ENCODE data around the gene YKT6.

Gene YKT6

DNA sequence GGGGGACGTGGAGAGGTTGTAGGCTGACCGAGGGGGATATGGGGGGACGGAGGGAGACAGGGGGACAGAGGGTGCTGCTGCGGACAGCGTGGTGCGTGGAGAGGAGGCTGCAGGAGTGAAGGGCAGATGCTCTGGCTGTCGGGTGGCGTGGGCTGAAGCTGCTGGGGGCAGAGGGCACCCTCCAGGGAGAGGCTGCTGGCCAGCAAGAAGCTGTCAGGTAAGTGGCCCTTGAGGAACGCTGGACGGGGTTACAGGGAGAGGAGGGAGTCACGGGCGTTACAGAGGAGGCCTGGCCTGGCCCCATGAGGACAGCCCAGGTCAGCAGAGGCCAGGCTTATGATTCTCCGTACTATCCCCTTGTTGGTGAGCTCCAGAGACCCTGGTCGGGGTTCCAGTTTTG is 27.1 kb downstream of the YKT6 start:
- no peak overlapping the region for H3K27ac ChIP-seq
- TF ChIP-seq ZFX (IDR thresholded peaks at IDR 0.05) (no peak), CTCF (conservative IDR thresholded peaks at IDR 0.05) (no peak)

DNA sequence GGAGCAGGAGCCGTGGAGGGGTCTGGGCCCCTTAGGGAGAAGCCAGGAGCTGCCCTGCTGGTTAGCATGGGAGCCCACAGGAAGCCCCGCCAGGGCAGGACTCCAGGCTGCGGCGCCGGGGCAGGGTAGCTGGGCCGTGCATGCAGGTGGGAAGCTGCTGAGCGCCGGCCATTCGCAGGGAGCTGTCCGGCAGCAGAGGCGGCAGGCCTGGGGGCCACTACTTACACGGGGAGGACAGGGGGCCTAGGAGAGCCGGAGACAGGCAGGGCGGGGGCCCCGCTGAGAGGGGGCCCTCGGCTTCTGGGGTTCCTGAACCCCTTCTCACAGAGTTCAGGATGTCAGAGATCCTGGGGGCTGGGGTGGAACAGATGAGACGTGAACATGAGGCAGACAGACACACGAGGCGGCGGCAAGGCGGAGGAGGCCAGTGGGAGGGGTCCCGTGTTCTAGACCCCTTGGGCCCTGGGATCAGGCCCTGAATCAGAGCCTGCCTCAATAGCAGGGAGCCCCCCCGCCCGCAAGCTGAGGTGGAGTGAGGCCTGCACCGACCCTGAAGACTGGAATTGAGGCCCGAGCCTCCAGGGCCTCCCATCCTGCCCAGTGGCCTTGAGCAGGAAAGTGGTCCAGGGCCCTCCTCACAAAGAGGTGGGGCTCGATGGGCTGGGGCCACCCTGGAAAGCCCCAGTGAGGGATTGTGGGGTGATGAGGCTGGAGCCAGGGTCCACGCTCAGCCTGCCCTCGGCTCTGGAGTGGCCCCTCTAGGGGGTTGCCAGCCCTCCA is 28.0 kb downstream of the YKT6 start:
- no peak overlapping the region for H3K27ac ChIP-seq
- TF ChIP-seq ZFX (IDR thresholded peaks at IDR 0.05) (no peak), CTCF (conservative IDR thresholded peaks at IDR 0.05) (no peak)

DNA sequence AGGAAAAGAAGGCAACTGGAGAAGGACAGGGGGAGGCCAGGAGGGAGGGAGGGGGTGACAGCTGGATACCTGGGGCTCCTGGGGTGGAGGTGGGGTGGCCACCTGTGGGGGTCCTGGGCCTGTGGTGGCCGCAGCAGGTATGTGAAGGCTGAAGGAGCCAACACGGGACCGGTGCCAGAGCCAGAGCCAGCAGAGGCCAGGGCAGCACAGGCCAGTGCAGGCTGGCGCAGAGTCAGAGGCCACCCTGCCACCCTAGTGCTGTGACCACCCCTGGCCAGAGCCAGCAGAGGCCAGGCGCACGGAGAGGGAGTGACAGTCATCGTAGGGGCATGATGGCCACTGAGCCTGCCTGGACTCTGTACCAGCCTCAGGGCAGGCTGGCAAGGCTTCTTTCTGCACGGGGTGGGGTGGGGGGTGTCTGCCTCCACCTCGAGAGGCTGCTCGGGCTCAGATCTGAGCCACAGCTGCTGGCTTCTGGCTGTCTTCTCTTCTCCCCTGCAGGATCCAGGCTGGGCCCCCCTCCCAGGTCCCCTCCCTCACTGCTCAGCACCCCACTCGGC is 28.8 kb downstream of the YKT6 start:
- no peak for TF ChIP-seq CTCF (conservative IDR thresholded peaks at IDR 0.05)
- no peak for TF ChIP-seq ZFX (IDR thresholded peaks at IDR 0.05)
- H3K27ac ChIP-seq, result no peak overlapping the region

- H3K27ac ChIP-seq, result no peak overlapping the region
Measured at GRCh38 chr7:44230286-44230685, 29.5 kb downstream of the YKT6 start.

DNA sequence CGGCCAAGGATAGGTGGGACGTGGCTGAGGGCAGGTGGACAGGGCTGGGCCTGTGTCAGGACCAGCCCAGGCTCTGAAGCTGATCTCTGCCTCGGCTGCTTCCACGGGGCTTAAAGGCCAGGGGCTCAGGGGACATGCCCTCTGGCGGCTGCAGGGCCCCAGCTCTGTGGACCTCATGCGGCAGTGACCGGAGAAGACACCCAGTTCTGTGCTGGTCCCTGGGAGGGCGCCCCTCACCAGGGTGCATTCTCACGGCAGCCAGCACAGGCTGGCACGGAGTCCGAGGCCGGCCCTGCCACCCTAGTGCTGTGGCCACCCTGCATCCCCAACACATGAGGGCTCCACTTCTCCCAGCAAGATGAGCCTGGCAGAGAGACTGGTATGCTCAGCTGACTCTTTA is 30.3 kb downstream of the YKT6 start:
- TF ChIP-seq CTCF (conservative IDR thresholded peaks at IDR 0.05), result no peak
- no peak for TF ChIP-seq ZFX (IDR thresholded peaks at IDR 0.05)
- no peak overlapping the region for H3K27ac ChIP-seq

More at GRCh38 chr7:44230286-44230685, 29.5 kb downstream of the YKT6 start:
- TF ChIP-seq CTCF (conservative IDR thresholded peaks at IDR 0.05) (no peak), ZFX (IDR thresholded peaks at IDR 0.05) (no peak)

GRCh38 chr7:44232396-44232795 is 31.6 kb downstream of the YKT6 start:
- no peak for TF ChIP-seq CTCF (conservative IDR thresholded peaks at IDR 0.05)
- TF ChIP-seq ZFX (IDR thresholded peaks at IDR 0.05), result no peak
- H3K27ac ChIP-seq, result no peak overlapping the region

DNA sequence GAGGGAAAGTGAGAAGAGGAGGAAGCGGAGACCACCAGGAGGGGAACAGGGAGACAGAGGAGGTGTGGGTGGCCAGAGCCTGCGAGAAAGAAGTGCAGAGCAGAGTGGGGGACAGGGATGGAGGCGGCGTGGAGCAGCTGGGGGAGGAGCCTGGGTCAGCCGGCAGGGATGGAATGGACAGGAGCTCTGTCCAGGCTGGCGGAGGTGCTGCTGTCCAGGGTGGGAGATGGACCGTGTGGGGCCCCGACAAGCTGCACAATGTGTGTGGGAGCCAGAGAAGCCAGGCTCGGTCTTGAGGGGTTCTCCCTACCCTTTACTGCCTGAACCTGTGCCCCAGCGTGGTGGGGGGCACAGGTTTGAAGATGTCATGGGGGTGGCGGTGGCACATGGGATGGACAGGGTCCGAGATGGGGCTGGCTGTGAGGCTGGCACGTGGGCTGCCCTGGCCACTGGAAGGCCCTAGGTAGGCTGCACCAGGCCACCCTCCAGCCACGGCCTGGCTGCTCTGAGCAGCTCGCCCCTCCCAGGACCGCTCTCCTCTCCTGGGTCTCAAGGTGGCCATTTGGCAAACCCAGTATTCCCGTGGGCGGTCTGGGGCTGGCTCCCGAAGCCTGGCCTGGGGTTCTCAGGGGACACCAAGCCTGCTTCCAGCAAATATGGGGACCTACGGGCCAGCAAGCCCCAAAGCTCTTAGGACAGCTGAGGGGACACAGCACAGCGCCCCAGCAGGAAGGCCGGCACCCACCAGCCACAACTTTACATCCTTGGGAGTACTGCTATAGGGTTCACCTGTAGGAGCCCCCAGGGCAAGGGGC is 32.3 kb downstream of the YKT6 start:
- no peak overlapping the region for H3K27ac ChIP-seq
- TF ChIP-seq CTCF (conservative IDR thresholded peaks at IDR 0.05) (no peak), ZFX (IDR thresholded peaks at IDR 0.05) (no peak)
